Stimulated activated naive CD8-positive, alpha-beta T cell treated with anti-CD3 and anti-CD28 coated beads, Interleukin-15, Interleukin-2, amounts not matched to agents 100 ng/mL and 50 ng/mL, for 24 hours (primary cell): Measurements from ENCODE around the gene SPIB.
"Not testable (repeated sequence)": the region's sequence is repeated elsewhere in the genome, so short reads cannot be mapped to it uniquely, and the experiment has no call there.

ENCODE experiments used
- H3K27ac Mint-ChIP-seq: one replicate; pipeline ENCODE4 v1.8.0; 2021; ENCODE audit warnings: mild to moderate bottlenecking, mixed read lengths
- H3K27me3 Mint-ChIP-seq: one replicate; pipeline ENCODE4 v1.8.0; 2021; ENCODE audit warnings: mixed read lengths
- H3K36me3 Mint-ChIP-seq: one replicate; pipeline ENCODE4 v1.8.0; 2021; ENCODE audit warnings: low read depth, mixed read lengths
- H3K4me1 Mint-ChIP-seq: one replicate; pipeline ENCODE4 v1.8.0; 2021; ENCODE audit warnings: low read depth, mixed read lengths
- H3K4me3 Mint-ChIP-seq: one replicate; pipeline ENCODE4 v1.8.0; 2021; ENCODE audit warnings: mild to moderate bottlenecking, mixed read lengths
- H3K9me3 Mint-ChIP-seq: one replicate; pipeline ENCODE4 v1.8.0; 2021; ENCODE audit warnings: mixed read lengths

Gene SPIB

DNA sequence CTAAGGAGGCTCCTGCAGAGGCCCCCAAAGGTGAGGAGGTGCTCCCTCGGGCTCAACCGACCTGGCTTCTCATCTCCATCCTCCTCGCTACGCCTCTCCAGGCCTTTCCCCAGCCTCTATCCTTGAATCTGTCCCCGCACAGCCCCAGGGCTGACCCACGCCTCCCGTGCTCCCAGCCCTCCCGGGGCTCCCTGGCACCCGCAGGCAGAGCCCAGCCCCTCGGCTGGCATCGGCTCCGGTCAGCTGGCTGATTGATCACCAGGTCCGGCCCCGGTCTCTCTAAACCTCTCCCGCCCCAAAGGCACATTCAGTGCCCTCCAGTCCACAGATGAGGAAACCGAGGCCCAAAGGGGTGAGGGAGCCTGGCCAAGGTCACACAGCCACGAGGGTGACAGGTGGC is 16.5 kb downstream of the SPIB start:
- H3K36me3 Mint-ChIP-seq, result no peaks in the 10 kb centered on the region
- H3K27ac Mint-ChIP-seq, result no peak overlapping the region
- H3K4me3 Mint-ChIP-seq, result no peak overlapping the region
- peaks cover 17% of the 10 kb centered on the region for H3K27me3 Mint-ChIP-seq
- no peaks in the 10 kb centered on the region for H3K9me3 Mint-ChIP-seq
- peaks cover 23% of the 10 kb centered on the region for H3K4me1 Mint-ChIP-seq

DNA sequence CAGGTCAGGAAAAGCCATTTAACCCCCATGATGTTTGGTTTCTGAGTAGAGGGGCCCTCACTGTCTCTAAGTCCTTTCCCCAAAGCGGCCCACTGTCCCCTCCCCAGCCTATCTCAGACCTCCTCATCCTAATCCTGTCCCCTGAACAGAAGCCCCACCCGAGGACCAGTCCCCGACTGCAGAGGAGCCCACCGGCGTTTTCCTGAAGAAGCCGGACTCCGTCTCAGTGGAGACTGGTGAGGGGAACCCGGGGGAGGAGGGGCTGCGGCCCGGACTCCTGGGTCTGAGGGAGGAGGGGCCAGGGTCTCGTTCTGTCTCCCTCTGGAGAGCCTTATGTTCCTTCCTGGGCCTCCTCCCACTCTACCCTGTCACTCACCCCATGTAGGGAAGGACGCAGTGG is 16.9 kb downstream of the SPIB start:
- H3K27me3 Mint-ChIP-seq, result peaks cover 16% of the 10 kb centered on the region
- H3K9me3 Mint-ChIP-seq, result no peaks in the 10 kb centered on the region
- H3K4me1 Mint-ChIP-seq, result peaks cover 21% of the 10 kb centered on the region
- H3K36me3 Mint-ChIP-seq, result no peaks in the 10 kb centered on the region
- no peak overlapping the region for H3K4me3 Mint-ChIP-seq
- H3K27ac Mint-ChIP-seq, result no peak overlapping the region

DNA sequence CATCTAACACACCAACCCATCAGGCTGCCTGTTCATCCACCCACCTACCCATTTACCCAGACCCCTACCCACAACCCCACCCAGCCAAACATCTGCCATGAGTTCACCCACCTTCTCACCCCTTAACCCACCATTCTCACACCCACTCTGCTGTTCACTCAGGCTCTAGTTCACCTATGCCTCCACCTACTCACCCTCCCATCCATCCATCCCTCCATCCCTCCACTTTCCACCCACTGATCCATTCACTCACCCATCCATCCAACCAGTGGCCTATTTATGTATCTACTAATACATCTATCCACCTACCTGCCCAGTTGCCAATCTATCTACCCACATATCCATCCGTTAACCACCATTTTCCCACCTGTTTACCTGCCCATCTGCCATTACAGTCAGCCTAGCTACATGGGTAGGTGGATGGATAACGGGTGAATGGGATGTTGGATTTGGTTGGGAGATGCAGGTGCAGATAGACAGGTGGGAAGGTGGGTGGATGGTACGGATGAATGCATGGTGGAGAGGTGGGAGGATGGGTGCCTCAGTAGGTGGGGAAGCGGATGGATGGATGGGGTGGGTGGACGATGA is 19.2 kb downstream of the SPIB start:
- no peaks in the 10 kb centered on the region for H3K36me3 Mint-ChIP-seq
- no peak overlapping the region for H3K27ac Mint-ChIP-seq
- H3K9me3 Mint-ChIP-seq, result no peaks in the 10 kb centered on the region
- peaks cover 9% of the 10 kb centered on the region for H3K4me1 Mint-ChIP-seq
- H3K4me3 Mint-ChIP-seq, result no peak overlapping the region
- H3K27me3 Mint-ChIP-seq, result peaks cover 4% of the 10 kb centered on the region

- not testable (repeated sequence) for H3K27me3 Mint-ChIP-seq, H3K4me1 Mint-ChIP-seq, H3K27ac Mint-ChIP-seq
Measured at GRCh38 chr19:50439130-50439529, 20.4 kb downstream of the SPIB start.

DNA sequence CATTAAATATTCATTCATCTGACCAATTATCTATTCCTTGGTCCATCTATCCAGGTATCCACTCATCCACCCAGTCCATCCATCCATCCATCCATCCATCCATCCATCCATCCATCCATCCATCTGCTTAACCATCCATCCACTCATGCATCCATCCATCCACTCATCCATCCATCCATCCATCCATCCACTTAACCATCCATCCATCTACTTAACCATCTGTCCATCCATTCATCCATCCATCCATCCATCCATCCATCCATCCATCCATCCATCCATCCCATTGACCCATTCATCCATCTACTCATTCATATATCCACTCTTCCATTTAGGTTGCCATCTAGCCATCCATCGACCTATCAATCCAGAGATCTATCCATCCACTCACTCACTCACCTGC is 25.3 kb downstream of the SPIB start:
- Mint-ChIP-seq H3K9me3 (no peaks in the 10 kb centered on the region), H3K27ac (no peak overlapping the region), H3K4me1 (no peaks in the 10 kb centered on the region), H3K36me3 (no peaks in the 10 kb centered on the region), H3K27me3 (peaks cover 7% of the 10 kb centered on the region), H3K4me3 (no peak overlapping the region)

More at GRCh38 chr19:50439130-50439529, 20.4 kb downstream of the SPIB start:
- not testable (repeated sequence) for H3K4me3 Mint-ChIP-seq, H3K9me3 Mint-ChIP-seq, H3K36me3 Mint-ChIP-seq

DNA sequence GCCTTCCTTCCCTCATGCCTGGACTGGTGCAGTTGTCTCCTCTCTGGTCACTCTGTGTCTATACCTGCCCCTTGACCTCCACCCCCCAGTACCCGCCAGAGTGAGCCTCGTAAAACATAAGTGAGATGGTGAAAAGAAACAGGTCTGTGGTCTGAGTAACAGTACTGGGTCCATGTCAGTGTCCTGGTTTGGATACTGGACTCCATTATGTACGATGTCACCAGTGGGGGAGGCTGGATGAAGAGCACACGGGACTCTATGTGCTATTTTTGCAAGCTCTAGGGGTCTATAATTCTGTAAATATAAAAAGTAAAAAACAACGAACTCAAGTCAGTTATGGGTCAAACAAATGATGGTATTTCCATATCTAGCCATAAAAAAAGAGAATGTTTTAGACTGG is 28.3 kb downstream of the SPIB start:
- H3K36me3 Mint-ChIP-seq, result no peaks in the 10 kb centered on the region
- peaks cover 13% of the 10 kb centered on the region for H3K27me3 Mint-ChIP-seq
- H3K9me3 Mint-ChIP-seq, result no peaks in the 10 kb centered on the region
- H3K4me3 Mint-ChIP-seq, result no peak overlapping the region
- no peaks in the 10 kb centered on the region for H3K4me1 Mint-ChIP-seq
- H3K27ac Mint-ChIP-seq, result no peak overlapping the region

DNA sequence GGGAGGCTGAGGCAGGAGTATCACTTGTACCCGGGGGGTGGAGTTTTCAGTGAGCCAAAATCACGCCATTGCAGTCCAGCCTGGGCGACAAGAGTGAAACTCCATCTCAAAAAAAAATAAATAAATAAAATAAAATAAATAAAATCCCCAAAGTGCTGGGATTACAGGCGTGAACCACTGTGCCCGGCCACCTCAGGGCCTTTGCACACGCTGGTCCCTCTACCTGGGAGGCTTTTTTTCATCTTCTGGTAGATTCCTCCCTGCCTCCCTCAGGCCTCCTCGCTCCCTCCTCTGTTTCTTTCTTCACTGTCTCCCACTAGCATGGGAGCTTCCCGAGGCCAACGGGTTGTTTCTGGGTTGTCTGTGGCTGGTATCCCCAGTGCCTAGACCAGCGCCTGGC is 29.0 kb downstream of the SPIB start:
- Mint-ChIP-seq H3K27me3 (peaks cover 18% of the 10 kb centered on the region), H3K36me3 (no peaks in the 10 kb centered on the region), H3K27ac (no peak overlapping the region), H3K9me3 (no peaks in the 10 kb centered on the region), H3K4me3 (no peak overlapping the region), H3K4me1 (no peaks in the 10 kb centered on the region)

DNA sequence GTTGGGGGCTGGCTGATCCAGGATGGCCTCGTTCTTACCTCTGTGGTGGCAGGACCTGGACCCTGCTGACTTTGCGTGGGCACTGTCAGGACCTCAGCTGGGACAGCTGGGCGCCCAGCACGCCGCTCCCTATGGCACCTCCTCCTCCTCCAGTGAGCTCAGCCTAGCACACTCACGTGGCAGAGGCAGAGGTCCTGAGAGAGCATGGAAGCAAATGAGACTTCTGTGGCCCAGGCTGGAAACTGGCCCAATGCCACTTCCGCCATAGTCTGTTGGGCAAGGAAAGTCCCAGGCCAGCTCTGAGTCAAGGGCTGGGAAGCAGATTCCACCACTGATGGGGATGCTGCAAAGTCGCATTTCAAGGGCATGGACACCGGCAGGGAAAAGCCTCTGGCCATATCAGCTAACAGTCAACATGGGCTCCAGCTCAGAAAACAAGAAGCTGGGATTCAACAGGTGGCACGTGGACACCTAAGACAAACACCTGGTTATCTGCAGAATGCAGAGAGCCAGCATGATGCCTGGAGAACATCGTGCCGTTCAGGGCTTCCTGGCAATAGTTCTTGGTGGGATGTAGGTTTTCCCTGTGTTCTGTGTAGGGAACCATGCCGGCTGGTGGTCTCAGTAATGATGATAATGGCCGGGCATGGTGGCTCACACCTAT is 30.6 kb downstream of the SPIB start:
- H3K9me3 Mint-ChIP-seq, result no peaks in the 10 kb centered on the region
- no peaks in the 10 kb centered on the region for H3K36me3 Mint-ChIP-seq
- H3K4me1 Mint-ChIP-seq, result no peaks in the 10 kb centered on the region
- H3K4me3 Mint-ChIP-seq, result no peak overlapping the region
- peaks cover 14% of the 10 kb centered on the region for H3K27me3 Mint-ChIP-seq
- H3K27ac Mint-ChIP-seq, result no peak overlapping the region

DNA sequence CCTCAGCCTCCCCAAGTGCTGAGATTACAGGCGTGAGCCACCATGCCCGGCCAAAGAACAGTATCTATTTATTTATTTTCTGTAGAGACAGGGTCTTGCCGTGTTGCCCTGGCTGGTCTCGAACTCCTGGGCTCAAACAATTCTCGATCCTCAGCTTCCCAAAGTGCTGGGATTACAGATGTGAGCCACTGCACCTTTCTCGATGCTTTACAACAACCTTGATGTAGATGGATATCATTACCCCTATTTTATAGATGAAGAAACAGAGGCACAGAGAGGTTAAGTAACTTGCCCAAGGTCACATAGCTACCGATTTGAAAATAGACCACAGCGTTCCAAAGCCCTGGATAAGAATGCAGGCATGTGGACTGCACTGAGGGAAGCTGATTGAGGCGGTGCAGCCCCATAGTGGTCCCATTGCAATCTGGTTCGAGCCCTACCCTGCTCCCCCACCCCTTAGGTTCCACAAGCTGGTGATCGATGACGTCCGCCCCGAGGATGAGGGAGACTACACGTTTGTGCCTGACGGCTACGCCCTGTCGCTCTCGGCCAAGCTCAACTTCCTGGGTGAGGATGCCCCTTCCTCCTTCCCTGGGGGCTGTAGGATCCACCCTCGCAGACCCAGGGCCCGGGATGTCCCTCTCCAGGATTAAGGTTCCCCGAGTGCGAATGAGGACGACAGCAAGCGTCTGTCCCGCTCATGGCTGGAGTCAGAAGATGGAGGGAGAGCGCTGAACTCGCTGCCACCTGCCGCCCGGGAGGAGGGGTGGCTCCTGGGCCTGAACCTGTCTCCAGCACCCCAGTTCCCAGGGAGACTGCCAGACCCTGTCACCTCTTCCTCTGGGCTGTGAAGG is 31.9 kb downstream of the SPIB start:
- Mint-ChIP-seq H3K27me3 (peaks cover 13% of the 10 kb centered on the region), H3K36me3 (no peaks in the 10 kb centered on the region), H3K27ac (no peak overlapping the region), H3K4me1 (no peaks in the 10 kb centered on the region), H3K4me3 (no peak overlapping the region), H3K9me3 (no peaks in the 10 kb centered on the region)

GRCh38 chr19:50451223-50451534 is 32.4 kb downstream of the SPIB start:
- H3K27ac Mint-ChIP-seq, result no peak overlapping the region
- no peak overlapping the region for H3K4me3 Mint-ChIP-seq
- peaks cover 13% of the 10 kb centered on the region for H3K27me3 Mint-ChIP-seq
- H3K9me3 Mint-ChIP-seq, result no peaks in the 10 kb centered on the region
- no peaks in the 10 kb centered on the region for H3K36me3 Mint-ChIP-seq
- no peaks in the 10 kb centered on the region for H3K4me1 Mint-ChIP-seq

- no peak overlapping the region for H3K4me3 Mint-ChIP-seq
- H3K36me3 Mint-ChIP-seq, result no peaks in the 10 kb centered on the region
- no peaks in the 10 kb centered on the region for H3K4me1 Mint-ChIP-seq
- H3K27me3 Mint-ChIP-seq, result peaks cover 24% of the 10 kb centered on the region
- H3K27ac Mint-ChIP-seq, result no peak overlapping the region
- no peaks in the 10 kb centered on the region for H3K9me3 Mint-ChIP-seq
Measured at GRCh38 chr19:50453243-50453642, 34.5 kb downstream of the SPIB start.

DNA sequence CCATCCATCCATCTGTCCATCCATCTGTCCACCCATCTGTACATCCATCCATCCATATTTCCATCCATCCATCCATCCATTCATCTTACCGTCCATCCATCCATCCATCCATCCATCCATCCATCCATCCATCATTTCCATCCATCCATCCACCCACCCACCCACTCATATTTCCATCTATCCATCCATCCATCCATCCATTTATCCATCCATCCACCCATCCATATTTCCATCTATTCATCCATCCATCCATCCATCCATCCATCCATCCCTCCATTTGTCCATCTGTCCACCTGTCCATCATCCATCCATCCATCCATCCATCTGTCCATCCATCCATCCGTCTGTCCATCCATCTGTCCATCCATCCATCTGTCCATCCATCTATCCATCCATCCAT is 37.3 kb downstream of the SPIB start:
- no peaks in the 10 kb centered on the region for H3K9me3 Mint-ChIP-seq
- peaks cover 10% of the 10 kb centered on the region for H3K4me1 Mint-ChIP-seq
- H3K27ac Mint-ChIP-seq, result no peak overlapping the region
- no peak overlapping the region for H3K4me3 Mint-ChIP-seq
- H3K36me3 Mint-ChIP-seq, result no peaks in the 10 kb centered on the region
- H3K27me3 Mint-ChIP-seq, result peaks cover 23% of the 10 kb centered on the region

GRCh38 chr19:50457300-50457699 is 38.6 kb downstream of the SPIB start:
- peaks cover 15% of the 10 kb centered on the region for H3K4me1 Mint-ChIP-seq
- no peaks in the 10 kb centered on the region for H3K9me3 Mint-ChIP-seq
- no peak overlapping the region for H3K27ac Mint-ChIP-seq
- H3K36me3 Mint-ChIP-seq, result no peaks in the 10 kb centered on the region
- peaks cover 19% of the 10 kb centered on the region for H3K27me3 Mint-ChIP-seq
- no peak overlapping the region for H3K4me3 Mint-ChIP-seq

DNA sequence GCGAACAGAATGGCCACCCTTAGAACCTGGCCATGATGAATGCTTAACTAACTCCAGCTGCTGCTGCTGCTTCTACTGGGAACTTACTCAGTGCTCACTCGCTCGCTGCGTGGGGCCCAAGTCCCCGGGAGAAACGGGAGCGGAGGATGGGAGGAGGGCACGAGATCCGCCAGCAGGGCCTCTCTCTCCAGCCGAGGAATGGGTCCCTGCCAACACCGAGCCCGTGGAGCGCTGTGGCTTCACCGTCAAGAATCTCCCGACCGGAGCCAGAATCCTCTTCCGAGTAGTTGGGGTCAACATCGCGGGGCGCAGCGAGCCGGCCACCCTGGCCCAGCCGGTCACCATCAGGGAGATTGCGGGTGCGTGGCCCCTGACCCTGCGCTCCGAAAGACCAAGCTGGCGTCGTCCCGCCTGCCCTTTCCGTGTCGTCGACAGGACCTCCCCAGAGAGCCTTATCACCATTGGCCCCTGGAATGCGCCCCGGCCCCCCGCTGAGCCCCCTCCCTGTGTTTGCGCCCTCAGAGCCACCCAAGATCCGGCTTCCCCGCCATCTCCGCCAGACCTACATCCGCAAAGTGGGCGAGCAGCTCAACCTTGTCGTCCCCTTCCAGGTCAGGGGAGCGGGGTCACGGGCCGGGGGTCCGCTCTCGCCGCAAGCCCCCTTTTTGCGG is 39.8 kb downstream of the SPIB start:
- peaks cover 19% of the 10 kb centered on the region for H3K27me3 Mint-ChIP-seq
- no peak overlapping the region for H3K4me3 Mint-ChIP-seq
- no peaks in the 10 kb centered on the region for H3K36me3 Mint-ChIP-seq
- H3K9me3 Mint-ChIP-seq, result no peaks in the 10 kb centered on the region
- peaks cover 15% of the 10 kb centered on the region for H3K4me1 Mint-ChIP-seq
- no peak overlapping the region for H3K27ac Mint-ChIP-seq

GRCh38 chr19:50459067-50459456 is 40.3 kb downstream of the SPIB start:
- H3K4me1 Mint-ChIP-seq, result peaks cover 15% of the 10 kb centered on the region
- no peak overlapping the region for H3K4me3 Mint-ChIP-seq
- no peak overlapping the region for H3K27ac Mint-ChIP-seq
- H3K9me3 Mint-ChIP-seq, result no peaks in the 10 kb centered on the region
- H3K27me3 Mint-ChIP-seq, result peaks cover 19% of the 10 kb centered on the region
- no peaks in the 10 kb centered on the region for H3K36me3 Mint-ChIP-seq
